ENCODE measurements around the gene PSMB1.

The PSMB1 gene

DNA sequence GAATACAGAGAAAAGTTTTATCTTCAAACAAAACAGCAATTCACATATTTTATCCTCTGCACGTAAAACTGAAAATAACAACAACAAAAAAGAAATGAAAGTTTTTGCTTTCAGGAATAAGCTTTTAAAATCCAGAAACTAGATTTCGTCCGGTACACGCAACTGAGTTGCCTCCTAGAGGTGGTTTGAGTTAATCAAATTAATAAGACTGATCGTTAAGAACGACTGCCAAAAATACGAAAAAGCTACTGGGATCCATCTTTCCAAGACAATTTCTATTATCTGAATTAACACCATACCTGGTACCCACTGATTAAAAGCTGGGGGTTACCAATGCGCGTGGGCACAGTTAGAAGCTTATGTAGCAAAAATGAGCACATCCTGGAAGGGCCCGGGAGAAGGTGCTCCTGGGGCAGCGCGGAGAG lies 30.7 kb upstream of the PSMB1 start:
- TF ChIP-seq, protein P1, sequence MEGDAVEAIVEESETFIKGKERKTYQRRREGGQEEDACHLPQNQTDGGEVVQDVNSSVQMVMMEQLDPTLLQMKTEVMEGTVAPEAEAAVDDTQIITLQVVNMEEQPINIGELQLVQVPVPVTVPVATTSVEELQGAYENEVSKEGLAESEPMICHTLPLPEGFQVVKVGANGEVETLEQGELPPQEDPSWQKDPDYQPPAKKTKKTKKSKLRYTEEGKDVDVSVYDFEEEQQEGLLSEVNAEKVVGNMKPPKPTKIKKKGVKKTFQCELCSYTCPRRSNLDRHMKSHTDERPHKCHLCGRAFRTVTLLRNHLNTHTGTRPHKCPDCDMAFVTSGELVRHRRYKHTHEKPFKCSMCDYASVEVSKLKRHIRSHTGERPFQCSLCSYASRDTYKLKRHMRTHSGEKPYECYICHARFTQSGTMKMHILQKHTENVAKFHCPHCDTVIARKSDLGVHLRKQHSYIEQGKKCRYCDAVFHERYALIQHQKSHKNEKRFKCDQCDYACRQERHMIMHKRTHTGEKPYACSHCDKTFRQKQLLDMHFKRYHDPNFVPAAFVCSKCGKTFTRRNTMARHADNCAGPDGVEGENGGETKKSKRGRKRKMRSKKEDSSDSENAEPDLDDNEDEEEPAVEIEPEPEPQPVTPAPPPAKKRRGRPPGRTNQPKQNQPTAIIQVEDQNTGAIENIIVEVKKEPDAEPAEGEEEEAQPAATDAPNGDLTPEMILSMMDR (IDR thresholded peaks at IDR 0.05; ENCODE audit: borderline replicate concordance, insufficient read depth, low read depth, low read length) = no peak
- peak overlapping the region; percentile 59 for H3K4me3 ChIP-seq (ENCODE audit: low read depth, low read length)

DNA sequence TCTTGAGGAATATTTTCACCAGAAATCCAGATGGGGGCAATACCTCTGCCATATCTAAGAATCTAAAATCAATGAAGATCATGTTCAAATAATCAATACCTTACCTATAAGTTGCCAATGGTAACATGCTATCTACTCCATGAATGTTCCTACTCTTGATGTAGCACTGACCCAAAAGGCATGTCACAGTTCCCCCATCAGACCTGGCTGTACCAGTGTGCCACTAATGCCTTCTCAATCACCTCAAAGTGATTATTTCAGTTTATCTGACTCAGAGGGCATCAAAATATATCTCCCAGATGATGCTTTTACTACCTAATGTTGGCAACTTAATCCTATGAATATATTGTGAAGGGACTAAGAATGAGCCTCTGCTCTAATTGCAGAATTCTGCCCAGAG lies 25.8 kb upstream of the PSMB1 start:
- TF ChIP-seq, protein P1 (IDR thresholded peaks at IDR 0.05; ENCODE audit: borderline replicate concordance, insufficient read depth, low read depth, low read length) = no peak
- H3K4me3 ChIP-seq (ENCODE audit: low read depth, low read length) = no peak overlapping the region

DNA sequence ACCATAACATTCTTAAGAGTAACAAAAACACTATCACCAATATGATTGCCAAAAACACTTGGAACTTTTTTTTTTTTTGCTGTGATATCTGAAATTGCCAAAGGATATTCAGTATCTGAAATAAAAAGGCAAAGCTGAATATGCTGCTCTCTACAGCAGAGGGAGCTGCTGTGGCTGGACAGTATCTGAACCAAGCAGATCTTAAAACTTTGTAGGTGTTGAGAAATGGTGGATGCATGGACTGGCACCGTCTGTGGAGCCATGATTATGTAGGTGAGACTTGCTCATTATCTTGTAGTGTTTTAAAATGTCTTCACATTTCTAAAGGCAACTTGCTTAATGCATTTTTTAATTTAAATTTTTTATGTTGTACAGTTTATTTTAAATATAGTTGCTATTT lies 22.1 kb upstream of the PSMB1 start:
- TF ChIP-seq, protein P1 (IDR thresholded peaks at IDR 0.05; ENCODE audit: borderline replicate concordance, insufficient read depth, low read depth, low read length) = no peak

DNA sequence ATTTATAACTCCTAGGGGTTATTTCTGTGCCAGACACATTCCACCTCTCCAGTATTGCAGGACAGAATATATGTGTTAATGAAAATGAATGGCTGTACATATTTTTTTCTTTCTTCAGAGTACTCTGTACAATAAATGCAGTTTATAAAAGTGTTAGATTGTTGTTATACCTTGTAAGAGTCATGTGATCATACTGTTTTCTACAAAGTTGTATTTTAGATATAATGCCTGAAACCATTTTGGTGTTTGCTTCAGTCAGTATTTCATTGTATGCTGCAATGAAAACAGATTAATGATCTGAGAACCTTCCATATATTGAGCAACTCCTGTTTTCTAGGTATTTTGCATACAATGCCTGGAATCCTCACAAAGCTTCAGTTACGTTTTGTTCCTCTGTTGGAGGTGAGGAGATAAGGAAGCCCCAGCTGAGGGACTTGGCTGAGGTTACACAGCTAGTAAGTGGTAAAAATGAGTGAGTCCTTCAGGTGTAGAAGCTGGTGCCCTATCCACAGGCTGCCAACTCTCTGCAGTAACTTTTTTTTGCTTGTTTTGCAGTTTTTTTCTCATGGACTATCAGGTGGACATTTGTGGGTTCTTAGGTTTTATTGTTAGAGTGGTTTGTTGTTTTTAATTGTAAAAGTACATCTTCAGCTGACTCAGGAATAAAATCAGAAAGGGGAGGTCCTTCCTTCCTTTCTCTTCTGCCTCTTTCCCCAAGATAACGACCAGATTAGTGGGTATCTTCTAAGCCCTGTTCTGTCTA lies 19.8 kb upstream of the PSMB1 start:
- H3K4me3 ChIP-seq (ENCODE audit: low read depth, low read length) = no peak overlapping the region
- TF ChIP-seq, protein P1 (IDR thresholded peaks at IDR 0.05; ENCODE audit: borderline replicate concordance, insufficient read depth, low read depth, low read length) = no peak

More for the DNA sequence above, 22.1 kb upstream of the PSMB1 start:
- no peak overlapping the region for H3K4me3 ChIP-seq (ENCODE audit: low read depth, low read length)

DNA sequence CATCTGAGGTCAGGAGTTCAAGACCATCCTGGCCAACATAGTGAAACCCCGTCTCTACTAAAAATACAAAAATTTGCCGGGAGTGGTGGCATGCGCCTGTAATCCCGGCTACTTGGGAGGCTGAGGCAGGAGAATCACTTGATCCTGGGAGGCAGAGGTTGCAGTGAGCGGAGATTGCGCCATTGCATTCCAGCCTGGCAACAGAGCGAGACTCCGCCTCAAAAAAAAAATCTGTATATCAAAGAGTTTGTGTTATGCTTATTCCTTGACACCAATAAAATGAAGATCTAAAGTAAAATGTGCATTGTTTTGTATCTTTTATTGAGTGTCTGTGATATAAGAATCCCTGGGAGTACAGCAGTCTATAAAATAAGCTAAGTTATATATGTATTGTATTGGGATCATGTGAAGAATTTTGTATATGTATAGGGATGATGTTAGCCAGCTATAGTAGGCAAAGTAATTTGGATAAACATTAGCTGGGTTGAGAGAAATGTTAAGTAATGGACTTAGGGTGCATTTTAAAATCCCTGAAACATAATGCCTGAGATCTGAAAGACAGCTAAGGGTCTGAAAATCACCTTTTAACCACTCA lies 11.9 kb upstream of the PSMB1 start:
- TF ChIP-seq, protein P1 (IDR thresholded peaks at IDR 0.05; ENCODE audit: borderline replicate concordance, insufficient read depth, low read depth, low read length) = no peak
- H3K4me3 ChIP-seq (ENCODE audit: low read depth, low read length) = no peak overlapping the region

DNA sequence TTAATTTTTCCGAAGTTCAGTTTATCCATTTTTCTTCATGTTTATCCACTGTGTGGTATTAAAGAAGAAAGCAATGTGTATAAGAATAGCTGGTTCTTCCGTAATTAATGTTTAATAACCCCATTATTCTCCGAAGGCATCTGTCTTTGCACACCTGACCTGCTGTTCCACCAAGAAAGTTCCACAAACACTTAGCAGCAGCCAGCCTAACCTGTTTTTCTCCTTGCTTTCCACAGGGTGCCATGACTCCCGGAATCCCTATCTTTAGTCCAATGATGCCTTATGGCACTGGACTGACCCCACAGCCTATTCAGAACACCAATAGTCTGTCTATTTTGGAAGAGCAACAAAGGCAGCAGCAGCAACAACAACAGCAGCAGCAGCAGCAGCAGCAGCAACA lies 8.4 kb upstream of the PSMB1 start:
- TF ChIP-seq, protein P1 (IDR thresholded peaks at IDR 0.05; ENCODE audit: borderline replicate concordance, insufficient read depth, low read depth, low read length) = no peak
- no peak overlapping the region for H3K4me3 ChIP-seq (ENCODE audit: low read depth, low read length)

DNA sequence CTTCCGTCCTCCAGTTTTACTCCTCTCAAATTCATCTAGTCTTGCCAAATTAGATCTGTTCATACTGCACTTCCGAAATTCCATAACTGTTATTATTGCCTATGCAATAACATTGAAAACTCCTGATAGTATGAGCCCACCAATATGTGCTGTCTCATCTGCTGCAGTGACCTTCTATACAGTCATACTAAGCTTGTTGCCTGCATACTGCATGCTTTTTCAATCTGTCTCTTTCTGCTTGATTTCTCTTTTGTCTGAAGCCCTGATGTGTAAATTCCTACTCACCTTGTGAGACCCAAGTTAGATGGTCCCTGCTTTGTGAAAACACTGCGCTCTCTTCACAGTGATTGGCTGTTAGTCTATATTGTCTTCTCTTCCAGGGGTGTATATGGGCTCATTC lies 2.2 kb upstream of the PSMB1 start:
- peak overlapping the region; percentile 74 for H3K4me3 ChIP-seq (ENCODE audit: low read depth, low read length)
- TF ChIP-seq, protein P1 (IDR thresholded peaks at IDR 0.05; ENCODE audit: borderline replicate concordance, insufficient read depth, low read depth, low read length) = no peak
